Activated CD4-positive, alpha-beta T cell treated with anti-CD3 and anti-CD28 coated beads, Interleukin-2, amount 50 U/mL, for 48 hours (primary cell): ENCODE measurements around the gene FAM184B.

ENCODE experiments used
- DNase-seq, 2 experiments: peaks; one replicate each; pipeline ENCODE4 v3.0.0-alpha.2; 2020

Gene FAM184B

GRCh38 chr4:17623451-17624001 is 157.9 kb downstream of the FAM184B start:
- no peak for DNase-seq

GRCh38 chr4:17619416-17620105 is 161.9 kb downstream of the FAM184B start:
- no peak for DNase-seq

GRCh38 chr4:17618926-17619325 is 162.5 kb downstream of the FAM184B start:
- DNase-seq: no peak

- no peak for DNase-seq
Measured at GRCh38 chr4:17616283-17616682, 165.1 kb downstream of the FAM184B start.

GRCh38 chr4:17614416-17615299 is 166.8 kb downstream of the FAM184B start, which contains the start of gene MED28:
Gene MED28 (plus strand): TSS chr4:17614641. CDS start chr4:17614655, 14 bp downstream.
- peak; percentile 94 to 95 for DNase-seq

- DNase-seq: peak; percentile 8 to 20
Measured at GRCh38 chr4:17613761-17614415, 167.5 kb downstream of the FAM184B start.

- no peak for DNase-seq
Measured at GRCh38 chr4:17605236-17605635, 176.2 kb downstream of the FAM184B start.

GRCh38 chr4:17599826-17600225 is 181.6 kb downstream of the FAM184B start:
- no peak for DNase-seq

- no peak for DNase-seq
Measured at GRCh38 chr4:17597517-17597916, 183.9 kb downstream of the FAM184B start.

GRCh38 chr4:17595471-17596005 is 185.9 kb downstream of the FAM184B start:
- DNase-seq: no peak

GRCh38 chr4:17589355-17589754 is 192.1 kb downstream of the FAM184B start:
- DNase-seq: no peak

GRCh38 chr4:17587094-17587822 is 194.2 kb downstream of the FAM184B start:
- no peak for DNase-seq

GRCh38 chr4:17584521-17585213 is 196.8 kb downstream of the FAM184B start:
- no peak for DNase-seq

GRCh38 chr4:17583941-17584340 is 197.5 kb downstream of the FAM184B start:
- no peak for DNase-seq

GRCh38 chr4:17583276-17583675 is 198.1 kb downstream of the FAM184B start:
- no peak for DNase-seq

GRCh38 chr4:17580969-17581368 is 200.5 kb downstream of the FAM184B start:
- no peak for DNase-seq
